Right cardiac atrium (tissue), 5 donors: ENCODE results near the gene SPECC1. TPM values are rescaled to one million over a fixed set of nuclear protein-coding genes. Genes with fewer than 3 reads are reported as not detected.
A peak's percentile ranks its signal among the peaks of the same experiment; 100 is the strongest.
"Not testable (repeated sequence)": the region's sequence is repeated elsewhere in the genome, so short reads cannot be mapped to it uniquely, and the experiment has no call there.

Experiments
- ATAC-seq, 2 donors: fragments of 200-7000 bp; cut with Tn5 transposase; one replicate each; pipeline versions ENCODE4 v1.8.0 to v1.9.1; 2020; ENCODE audit warnings: moderate library complexity in 2 of 2, mild to moderate bottlenecking in 1 of 2
- DNase-seq, 3 donors: peaks; one replicate each; pipeline ENCODE4 v3.0.0-alpha.2; 2020
- H3K27ac ChIP-seq: one replicate; pipeline ENCODE4 v1.5.1; 2013; ENCODE audit warnings: mild to moderate bottlenecking, low read length, control low read depth, moderate library complexity
- H3K27me3 ChIP-seq: one replicate; pipeline ENCODE4 v1.6.1; 2013; ENCODE audit not compliant: control insufficient read depth, insufficient read depth
- H3K4me1 ChIP-seq: one replicate; pipeline ENCODE4 v1.6.1; 2013; ENCODE audit warnings: low read length; ENCODE audit not compliant: control insufficient read depth, insufficient read depth
- H3K4me3 ChIP-seq: one replicate; pipeline ENCODE4 v1.5.1; 2013; ENCODE audit warnings: low read length, control low read depth
- H3K9me3 ChIP-seq: one replicate; pipeline ENCODE4 v1.6.1; 2013; ENCODE audit warnings: low read length; ENCODE audit not compliant: control insufficient read depth
- WGBS: extraction: QIAGEN DNeasy Blood & Tissue Kit; methylation state at CpG from one replicate; pipeline ENCODE4 v1.1.7; 2013; 5-methylcytosine and 5-hydroxymethylcytosine counted together
- intact Hi-C, 4 donors: fragments of 100-400 bp; cut with DNase I; formaldehyde crosslinking; loops; one replicate each; pipeline versions ENCODE4 v1.11.0 to v1.14.0; 2022 to 2023
- polyA plus RNA-seq: library from polyadenylated mRNA; stranded (reverse); fragments of 200-250 nt; gene quantifications from one replicate; pipeline ENCODE4 v1.2.3, GENCODE V29; 2013
- total RNA-seq, 4 donors: library from RNA; stranded (reverse); fragmentation: NEBNext Ultra II Directional; extraction: Animal tissue kit (Norgen Biotek cat#: 25700); gene quantifications; one replicate each; pipeline ENCODE4 v1.2.1, GENCODE V29; 2021
- donor health status: healthy with polysubstance abuse.
- donor health status: DM: no; HTN: yes; CAD: no.
- donor health status: DM: no; HTN: no; CAD: no.
- donor health status: DM: no; HTN: yes; CAD: no; lungs with severe emphysema.
- donor health status: DM: yes; HTN: yes; CAD: no.

The SPECC1 gene
- total and polyA plus RNA-seq, 5 donors, result 3.1 to 9.7 (median 8.0) TPM

GRCh38 chr17:20187049-20187448 lies 177.9 kb downstream of the SPECC1 start:
- H3K27me3 ChIP-seq, result no peaks in the 10 kb centered on the region
- no peak overlapping the region for H3K4me3 ChIP-seq
- no peak overlapping the region for H3K27ac ChIP-seq
- intact Hi-C loops, result loop anchor here in 1 of 4 donors (10.0 kb wide), 1 partner anchor 58 kb away; no protein-coding TSS in a partner anchor
- H3K4me1 ChIP-seq, result no peaks in the 10 kb centered on the region
- no peak for ATAC-seq
- DNase-seq, result no peak
- 68% methylated on average over 4 of the region's 4 CpGs for WGBS
- no peaks in the 10 kb centered on the region for H3K9me3 ChIP-seq

- 87% methylated on average over 5 of the region's 5 CpGs for WGBS
- Histone ChIP-seq H3K27me3 (no peaks in the 10 kb centered on the region), H3K4me3 (no peak overlapping the region), H3K27ac (no peak overlapping the region), H3K4me1 (no peaks in the 10 kb centered on the region), H3K9me3 (no peaks in the 10 kb centered on the region)
- DNase-seq (no peak), ATAC-seq (peak in 1 of 2 donors; percentile 26)
- intact Hi-C loops, result loop anchor here in 1 of 4 donors (10.0 kb wide), 1 partner anchor 55 kb away; no protein-coding TSS in a partner anchor
These were observed 180.1 kb downstream of the SPECC1 start for GRCh38 chr17:20189302-20189701.

- Histone ChIP-seq H3K27ac (no peak overlapping the region), H3K4me1 (no peaks in the 10 kb centered on the region), H3K4me3 (no peak overlapping the region), H3K9me3 (no peaks in the 10 kb centered on the region), H3K27me3 (no peaks in the 10 kb centered on the region)
- WGBS, result 65% methylated on average over 2 of the region's 2 CpGs
- ATAC-seq (no peak), DNase-seq (no peak)
- intact Hi-C loops, result loop anchor here in 1 of 4 donors (10.0 kb wide), 1 partner anchor 55 kb away; no protein-coding TSS in a partner anchor
These were observed 180.8 kb downstream of the SPECC1 start for GRCh38 chr17:20189979-20190378.

GRCh38 chr17:20190605-20191004 lies 181.4 kb downstream of the SPECC1 start:
- ATAC-seq (no peak), DNase-seq (no peak)
- WGBS, result 81% methylated on average over 3 of the region's 3 CpGs
- intact Hi-C loops, result no loop called here
- Histone ChIP-seq H3K27ac (no peak overlapping the region), H3K9me3 (no peaks in the 10 kb centered on the region), H3K27me3 (no peaks in the 10 kb centered on the region), H3K4me1 (no peaks in the 10 kb centered on the region), H3K4me3 (no peak overlapping the region)

- ATAC-seq (no peak), DNase-seq (no peak)
- WGBS, result 53% methylated on average over 3 of the region's 3 CpGs
- intact Hi-C loops, result no loop called here
- H3K9me3 ChIP-seq, result no peaks in the 10 kb centered on the region
- H3K27ac ChIP-seq, result no peak overlapping the region
- H3K4me1 ChIP-seq, result no peaks in the 10 kb centered on the region
- no peak overlapping the region for H3K4me3 ChIP-seq
- H3K27me3 ChIP-seq, result no peaks in the 10 kb centered on the region
These were observed 181.9 kb downstream of the SPECC1 start for GRCh38 chr17:20191056-20191455.

- DNase-seq, H3K9me3 ChIP-seq, H3K4me3 ChIP-seq, H3K27me3 ChIP-seq, H3K27ac ChIP-seq, ATAC-seq, H3K4me1 ChIP-seq, intact Hi-C loops: not testable (repeated sequence)
- 93% methylated on average over 3 of the region's 3 CpGs for WGBS
These were observed 187.1 kb downstream of the SPECC1 start for GRCh38 chr17:20196286-20196685.

- 84% methylated on average over 5 of the region's 5 CpGs for WGBS
- ATAC-seq (no peak), DNase-seq (no peak)
- H3K27me3 ChIP-seq, result no peaks in the 10 kb centered on the region
- H3K4me3 ChIP-seq, result no peak overlapping the region
- intact Hi-C loops, result no loop called here
- H3K4me1 ChIP-seq, result no peaks in the 10 kb centered on the region
- H3K9me3 ChIP-seq, result no peaks in the 10 kb centered on the region
- H3K27ac ChIP-seq, result no peak overlapping the region
These were observed 188.2 kb downstream of the SPECC1 start for GRCh38 chr17:20197272-20197926.

- DNase-seq (no peak), ATAC-seq (no peak)
- Histone ChIP-seq H3K4me3 (no peak overlapping the region), H3K9me3 (no peaks in the 10 kb centered on the region), H3K27me3 (no peaks in the 10 kb centered on the region), H3K27ac (no peak overlapping the region), H3K4me1 (no peaks in the 10 kb centered on the region)
- intact Hi-C loops, result no loop called here
- WGBS, result 80% methylated on average over 5 of the region's 5 CpGs
These were observed 191.0 kb downstream of the SPECC1 start for GRCh38 chr17:20200016-20200795.

- Histone ChIP-seq H3K9me3 (no peaks in the 10 kb centered on the region), H3K27me3 (no peaks in the 10 kb centered on the region), H3K4me1 (no peaks in the 10 kb centered on the region), H3K27ac (no peak overlapping the region), H3K4me3 (no peak overlapping the region)
- no peak for DNase-seq
- ATAC-seq, result no peak
- intact Hi-C loops, result no loop called here
- WGBS, result 88% methylated on average over 10 of the region's 10 CpGs
These were observed 191.8 kb downstream of the SPECC1 start for GRCh38 chr17:20200865-20201458.

GRCh38 chr17:20202141-20202621 lies 193.0 kb downstream of the SPECC1 start:
- WGBS, result 83% methylated on average over 3 of the region's 3 CpGs
- DNase-seq (no peak), ATAC-seq (no peak)
- Histone ChIP-seq H3K27me3 (no peaks in the 10 kb centered on the region), H3K4me1 (no peaks in the 10 kb centered on the region), H3K9me3 (no peaks in the 10 kb centered on the region), H3K4me3 (no peak overlapping the region), H3K27ac (no peak overlapping the region)
- intact Hi-C loops, result no loop called here

GRCh38 chr17:20203018-20203417 lies 193.9 kb downstream of the SPECC1 start:
- no peak for DNase-seq
- H3K27ac ChIP-seq, result no peak overlapping the region
- no peaks in the 10 kb centered on the region for H3K27me3 ChIP-seq
- no peaks in the 10 kb centered on the region for H3K4me1 ChIP-seq
- no peak for ATAC-seq
- no peaks in the 10 kb centered on the region for H3K9me3 ChIP-seq
- intact Hi-C loops, result no loop called here
- no peak overlapping the region for H3K4me3 ChIP-seq
- WGBS, result 93% methylated on average over 2 of the region's 2 CpGs
